Measurements from ENCODE around the gene ALG10. TPM values are rescaled to one million over a fixed set of nuclear protein-coding genes. Genes with fewer than 3 reads are reported as not detected.
"Not testable (repeated sequence)": the region's sequence is repeated elsewhere in the genome, so short reads cannot be mapped to it uniquely, and the experiment has no call there.

Gene ALG10
- 10 to 100 TPM; 21.6 to 23.9 TPM for total RNA-seq

- Mint-ChIP-seq H3K4me3 (peak within 1 kb of the TSS; percentile 96), H3K36me3 (ENCODE audit: low read depth) (peaks cover 3% of the 10 kb centered on the region), H3K4me1 (ENCODE audit: low read depth) (peaks cover 18% of the 10 kb centered on the region), H3K9me3 (no peaks in the 10 kb centered on the region), H3K27me3 (ENCODE audit: low read depth) (no peaks in the 10 kb centered on the region), H3K27ac (peak within 1 kb of the TSS; percentile 95)
- intact Hi-C loops (cut with micrococcal nuclease), result loop anchor here (1.0 to 10.0 kb wide), 6 partner anchors 1075 to 1627 kb away; partner anchors contain the start of genes DNM1L, FGD4 and YARS2
- DNase-seq, result peak; percentile 98
- CTCF ChIA-PET, result interaction anchor here (0.6 to 5.1 kb wide), 3 partner anchors 14 to 1266 kb away, joined by 3 to 49 read pairs (median 3); partner anchors contain the start of gene YARS2
These were observed at the start of gene ALG10 for GRCh38 chr12:34022079-34022830. ALG10 (plus strand) TSS chr12:34022496; CDS start chr12:34022600, 104 bp downstream.

- H3K4me1 Mint-ChIP-seq (ENCODE audit: low read depth); DNase-seq; H3K36me3 Mint-ChIP-seq (ENCODE audit: low read depth); intact Hi-C loops (cut with micrococcal nuclease); H3K4me3 Mint-ChIP-seq; CTCF ChIA-PET; H3K27me3 Mint-ChIP-seq (ENCODE audit: low read depth); H3K9me3 Mint-ChIP-seq: not testable (repeated sequence)
- peak overlapping the region; percentile 50 for H3K27ac Mint-ChIP-seq
These were observed 49.4 kb upstream of the ALG10 start for GRCh38 chr12:33972884-33973283.

GRCh38 chr12:33977887-33978286 is 44.4 kb upstream of the ALG10 start:
- intact Hi-C loops (cut with micrococcal nuclease), result no loop called here
- H3K4me1 Mint-ChIP-seq (ENCODE audit: low read depth), result no peaks in the 10 kb centered on the region
- CTCF ChIA-PET, result no interaction called here
- H3K9me3 Mint-ChIP-seq, result peaks cover 2% of the 10 kb centered on the region
- peaks cover under 1% of the 10 kb centered on the region for H3K27me3 Mint-ChIP-seq (ENCODE audit: low read depth)
- H3K36me3 Mint-ChIP-seq (ENCODE audit: low read depth), result no peaks in the 10 kb centered on the region
- no peak for DNase-seq
- no peak overlapping the region for H3K4me3 Mint-ChIP-seq
- H3K27ac Mint-ChIP-seq, result no peak overlapping the region

GRCh38 chr12:33988197-33988805 is 34.0 kb upstream of the ALG10 start:
- H3K9me3 Mint-ChIP-seq, result no peaks in the 10 kb centered on the region
- H3K4me3 Mint-ChIP-seq, result no peak overlapping the region
- CTCF ChIA-PET, result no interaction called here
- no peak overlapping the region for H3K27ac Mint-ChIP-seq
- peaks cover 14% of the 10 kb centered on the region for H3K27me3 Mint-ChIP-seq (ENCODE audit: low read depth)
- H3K4me1 Mint-ChIP-seq (ENCODE audit: low read depth), result no peaks in the 10 kb centered on the region
- intact Hi-C loops (cut with micrococcal nuclease), result no loop called here
- no peak for DNase-seq
- no peaks in the 10 kb centered on the region for H3K36me3 Mint-ChIP-seq (ENCODE audit: low read depth)

- Mint-ChIP-seq H3K9me3 (no peaks in the 10 kb centered on the region), H3K36me3 (ENCODE audit: low read depth) (no peaks in the 10 kb centered on the region), H3K27ac (no peak overlapping the region), H3K27me3 (ENCODE audit: low read depth) (peaks cover 14% of the 10 kb centered on the region), H3K4me1 (ENCODE audit: low read depth) (no peaks in the 10 kb centered on the region), H3K4me3 (no peak overlapping the region)
- no peak for DNase-seq
- CTCF ChIA-PET, result no interaction called here
- intact Hi-C loops (cut with micrococcal nuclease), result no loop called here
These were observed 33.4 kb upstream of the ALG10 start for GRCh38 chr12:33988913-33989312.

- Mint-ChIP-seq H3K9me3 (no peaks in the 10 kb centered on the region), H3K27me3 (ENCODE audit: low read depth) (peaks cover 18% of the 10 kb centered on the region), H3K36me3 (ENCODE audit: low read depth) (no peaks in the 10 kb centered on the region), H3K4me3 (no peak overlapping the region), H3K4me1 (ENCODE audit: low read depth) (no peaks in the 10 kb centered on the region), H3K27ac (no peak overlapping the region)
- intact Hi-C loops (cut with micrococcal nuclease), result no loop called here
- DNase-seq, result no peak
- CTCF ChIA-PET, result no interaction called here
These were observed 27.2 kb upstream of the ALG10 start for GRCh38 chr12:33994857-33995808.

GRCh38 chr12:34008835-34009234 is 13.5 kb upstream of the ALG10 start:
- H3K4me3 Mint-ChIP-seq; intact Hi-C loops (cut with micrococcal nuclease); H3K9me3 Mint-ChIP-seq; H3K27me3 Mint-ChIP-seq (ENCODE audit: low read depth); CTCF ChIA-PET; H3K36me3 Mint-ChIP-seq (ENCODE audit: low read depth); H3K27ac Mint-ChIP-seq; DNase-seq; H3K4me1 Mint-ChIP-seq (ENCODE audit: low read depth): not testable (repeated sequence)

GRCh38 chr12:34016361-34016760 is 5.9 kb upstream of the ALG10 start:
- DNase-seq, result no peak
- intact Hi-C loops (cut with micrococcal nuclease), result no loop called here
- no peaks in the 10 kb centered on the region for H3K4me1 Mint-ChIP-seq (ENCODE audit: low read depth)
- H3K27ac Mint-ChIP-seq, result no peak overlapping the region
- H3K36me3 Mint-ChIP-seq (ENCODE audit: low read depth), result no peaks in the 10 kb centered on the region
- CTCF ChIA-PET, result no interaction called here
- no peaks in the 10 kb centered on the region for H3K27me3 Mint-ChIP-seq (ENCODE audit: low read depth)
- no peaks in the 10 kb centered on the region for H3K9me3 Mint-ChIP-seq
- no peak overlapping the region for H3K4me3 Mint-ChIP-seq

GRCh38 chr12:34021071-34021470 is 1.2 kb upstream of the ALG10 start:
- Mint-ChIP-seq H3K4me3 (no peak overlapping the region), H3K9me3 (no peaks in the 10 kb centered on the region), H3K27me3 (ENCODE audit: low read depth) (no peaks in the 10 kb centered on the region), H3K27ac (no peak overlapping the region), H3K4me1 (ENCODE audit: low read depth) (peaks cover 18% of the 10 kb centered on the region), H3K36me3 (ENCODE audit: low read depth) (peaks cover 3% of the 10 kb centered on the region)
- CTCF ChIA-PET, result interaction anchor here (0.9 to 5.1 kb wide), 2 partner anchors 69 to 1265 kb away, joined by 3 to 49 read pairs; partner anchors contain the start of gene YARS2
- intact Hi-C loops (cut with micrococcal nuclease), result loop anchor here (1.0 to 10.0 kb wide), 3 partner anchors 1102 to 1656 kb away; partner anchors contain the start of gene FGD4
- DNase-seq, result no peak

- intact Hi-C loops (cut with micrococcal nuclease), result loop anchor here (5.0 to 10.0 kb wide), 2 partner anchors 95 to 1633 kb away; partner anchors contain the start of gene FGD4
- CTCF ChIA-PET, result not testable (repeated sequence)
These were observed 5.4 kb downstream of the ALG10 start for GRCh38 chr12:34027661-34028060.

GRCh38 chr12:34030591-34030990 is 8.3 kb downstream of the ALG10 start:
- H3K27ac Mint-ChIP-seq, result no peak overlapping the region
- CTCF ChIA-PET, result interaction anchor here (0.6 kb wide), 1 partner anchor 27 kb away, joined by 3 read pairs; no protein-coding TSS in a partner anchor
- H3K36me3 Mint-ChIP-seq (ENCODE audit: low read depth), result peaks cover 5% of the 10 kb centered on the region
- DNase-seq, result no peak
- H3K4me1 Mint-ChIP-seq (ENCODE audit: low read depth), result no peaks in the 10 kb centered on the region
- no peaks in the 10 kb centered on the region for H3K27me3 Mint-ChIP-seq (ENCODE audit: low read depth)
- H3K4me3 Mint-ChIP-seq, result no peak overlapping the region
- no peaks in the 10 kb centered on the region for H3K9me3 Mint-ChIP-seq
- intact Hi-C loops (cut with micrococcal nuclease), result no loop called here

More at GRCh38 chr12:34027661-34028060, 5.4 kb downstream of the ALG10 start:
- not testable (repeated sequence) for H3K36me3 Mint-ChIP-seq (ENCODE audit: low read depth); DNase-seq; H3K4me3 Mint-ChIP-seq; H3K9me3 Mint-ChIP-seq; H3K27me3 Mint-ChIP-seq (ENCODE audit: low read depth); H3K27ac Mint-ChIP-seq
- H3K4me1 Mint-ChIP-seq (ENCODE audit: low read depth), result peaks cover 15% of the 10 kb centered on the region
